Measurements from ENCODE around the gene AKAP6. TPM values are rescaled to one million over a fixed set of nuclear protein-coding genes. Genes with fewer than 3 reads are reported as not detected.

The AKAP6 gene
- total RNA-seq, 1 donor from 2014 or later: 7.7 TPM

GRCh38 chr14:32412103-32412502, 83.0 kb downstream of the AKAP6 start:
- H3K9me3 ChIP-seq: no peaks in the 10 kb centered on the region
- no peaks in the 10 kb centered on the region for H3K4me1 ChIP-seq
- intact Hi-C loops (cut with DNase I): no loop called here
- no peak for ATAC-seq
- no peaks in the 10 kb centered on the region for H3K36me3 ChIP-seq
- TF ChIP-seq, protein P1, sequence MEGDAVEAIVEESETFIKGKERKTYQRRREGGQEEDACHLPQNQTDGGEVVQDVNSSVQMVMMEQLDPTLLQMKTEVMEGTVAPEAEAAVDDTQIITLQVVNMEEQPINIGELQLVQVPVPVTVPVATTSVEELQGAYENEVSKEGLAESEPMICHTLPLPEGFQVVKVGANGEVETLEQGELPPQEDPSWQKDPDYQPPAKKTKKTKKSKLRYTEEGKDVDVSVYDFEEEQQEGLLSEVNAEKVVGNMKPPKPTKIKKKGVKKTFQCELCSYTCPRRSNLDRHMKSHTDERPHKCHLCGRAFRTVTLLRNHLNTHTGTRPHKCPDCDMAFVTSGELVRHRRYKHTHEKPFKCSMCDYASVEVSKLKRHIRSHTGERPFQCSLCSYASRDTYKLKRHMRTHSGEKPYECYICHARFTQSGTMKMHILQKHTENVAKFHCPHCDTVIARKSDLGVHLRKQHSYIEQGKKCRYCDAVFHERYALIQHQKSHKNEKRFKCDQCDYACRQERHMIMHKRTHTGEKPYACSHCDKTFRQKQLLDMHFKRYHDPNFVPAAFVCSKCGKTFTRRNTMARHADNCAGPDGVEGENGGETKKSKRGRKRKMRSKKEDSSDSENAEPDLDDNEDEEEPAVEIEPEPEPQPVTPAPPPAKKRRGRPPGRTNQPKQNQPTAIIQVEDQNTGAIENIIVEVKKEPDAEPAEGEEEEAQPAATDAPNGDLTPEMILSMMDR (IDR thresholded peaks at IDR 0.05): no peak
- DNase-seq: no peak
- no peak overlapping the region for H3K4me3 ChIP-seq
- no peaks in the 10 kb centered on the region for H3K27me3 ChIP-seq
- H3K27ac ChIP-seq: no peak overlapping the region

DNA sequence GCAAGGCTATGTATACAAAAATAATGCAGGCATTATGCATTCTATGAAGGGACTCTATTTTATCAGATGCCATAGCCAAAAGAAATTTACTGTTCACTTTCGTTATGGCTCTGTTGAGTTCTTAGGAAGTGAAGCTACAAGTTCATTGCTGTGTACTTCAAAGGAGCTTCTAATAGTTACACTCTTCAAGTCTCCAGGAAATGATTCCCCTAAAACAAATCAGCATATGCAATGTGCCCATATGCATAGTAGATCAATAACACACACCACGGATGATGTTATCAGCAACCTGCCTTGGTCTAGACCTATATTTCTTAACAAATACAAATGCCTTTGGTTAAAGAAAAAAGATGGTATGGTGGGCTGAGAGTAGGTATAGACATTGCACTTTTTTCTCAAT, 83.4 kb downstream of the AKAP6 start:
- Histone ChIP-seq H3K36me3 (no peaks in the 10 kb centered on the region), H3K4me1 (no peaks in the 10 kb centered on the region), H3K4me3 (no peak overlapping the region), H3K27ac (no peak overlapping the region), H3K27me3 (no peaks in the 10 kb centered on the region), H3K9me3 (no peaks in the 10 kb centered on the region)
- intact Hi-C loops (cut with DNase I): no loop called here
- TF ChIP-seq, protein P1 (IDR thresholded peaks at IDR 0.05): no peak
- no peak for ATAC-seq
- no peak for DNase-seq

GRCh38 chr14:32413967-32414640, 85.0 kb downstream of the AKAP6 start:
- intact Hi-C loops (cut with DNase I): no loop called here
- no peaks in the 10 kb centered on the region for H3K9me3 ChIP-seq

GRCh38 chr14:32414808-32415255, 85.7 kb downstream of the AKAP6 start:
- Histone ChIP-seq H3K36me3 (no peaks in the 10 kb centered on the region), H3K27me3 (no peaks in the 10 kb centered on the region), H3K9me3 (no peaks in the 10 kb centered on the region), H3K4me1 (no peaks in the 10 kb centered on the region), H3K4me3 (no peak overlapping the region), H3K27ac (no peak overlapping the region)
- intact Hi-C loops (cut with DNase I): no loop called here
- DNase-seq (no peak), ATAC-seq (no peak)
- TF ChIP-seq, protein P1 (IDR thresholded peaks at IDR 0.05): no peak

More at GRCh38 chr14:32413967-32414640, 85.0 kb downstream of the AKAP6 start:
- TF ChIP-seq, protein P1 (IDR thresholded peaks at IDR 0.05): no peak
- DNase-seq (no peak), ATAC-seq (no peak)
- H3K27me3 ChIP-seq: no peaks in the 10 kb centered on the region
- H3K4me3 ChIP-seq: no peak overlapping the region
- no peak overlapping the region for H3K27ac ChIP-seq
- H3K36me3 ChIP-seq: no peaks in the 10 kb centered on the region
- no peaks in the 10 kb centered on the region for H3K4me1 ChIP-seq

DNA sequence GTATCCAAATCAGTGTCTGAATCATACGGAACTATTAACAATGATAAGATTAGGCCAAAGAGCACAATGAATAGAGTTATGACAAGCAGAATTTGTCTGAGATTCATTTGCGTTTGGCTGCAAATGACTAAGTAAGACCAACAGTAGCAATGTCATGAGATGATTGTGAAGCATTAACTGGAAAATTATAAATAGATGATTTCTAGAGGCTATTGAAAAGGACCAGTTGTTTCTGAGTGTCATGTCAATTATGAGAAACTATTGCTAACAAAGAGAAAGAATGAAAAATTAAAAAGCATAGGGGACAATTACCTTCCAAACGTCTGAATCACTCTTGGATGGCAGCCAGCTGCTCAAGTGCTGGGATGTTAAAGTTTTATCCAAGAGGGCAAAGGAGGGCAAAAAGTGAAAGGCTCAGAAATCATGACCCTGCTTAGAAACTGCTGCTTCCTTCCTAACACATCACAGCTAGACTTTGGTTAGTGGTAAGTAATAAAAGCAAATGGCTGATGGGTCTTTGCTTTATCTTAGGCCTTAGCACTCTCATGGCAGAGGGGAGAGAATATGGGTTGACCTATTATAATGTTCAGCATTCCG, 89.0 kb downstream of the AKAP6 start:
- intact Hi-C loops (cut with DNase I): no loop called here
- H3K36me3 ChIP-seq: no peaks in the 10 kb centered on the region
- H3K9me3 ChIP-seq: no peaks in the 10 kb centered on the region
- DNase-seq (no peak), ATAC-seq (no peak)
- H3K4me1 ChIP-seq: no peaks in the 10 kb centered on the region
- no peaks in the 10 kb centered on the region for H3K27me3 ChIP-seq
- no peak overlapping the region for H3K27ac ChIP-seq
- TF ChIP-seq, protein P1 (IDR thresholded peaks at IDR 0.05): no peak
- H3K4me3 ChIP-seq: no peak overlapping the region
